HG02884 (cell line): ENCODE results near the gene PRIM2.
"Not testable (repeated sequence)": the region's sequence is repeated elsewhere in the genome, so short reads cannot be mapped to it uniquely, and the experiment has no call there.

Source experiments
- ATAC-seq: cut with Tn5 transposase; IDR thresholded peaks from one replicate; pipeline ENCODE4 v1.9.1; 2021; ENCODE audit warnings: mild to moderate bottlenecking, moderate library complexity; ENCODE audit not compliant: unreplicated experiment

The PRIM2 gene

GRCh38 chr6:57443181-57443580 is 125.8 kb downstream of the PRIM2 start:
- ATAC-seq: not testable (repeated sequence)

DNA sequence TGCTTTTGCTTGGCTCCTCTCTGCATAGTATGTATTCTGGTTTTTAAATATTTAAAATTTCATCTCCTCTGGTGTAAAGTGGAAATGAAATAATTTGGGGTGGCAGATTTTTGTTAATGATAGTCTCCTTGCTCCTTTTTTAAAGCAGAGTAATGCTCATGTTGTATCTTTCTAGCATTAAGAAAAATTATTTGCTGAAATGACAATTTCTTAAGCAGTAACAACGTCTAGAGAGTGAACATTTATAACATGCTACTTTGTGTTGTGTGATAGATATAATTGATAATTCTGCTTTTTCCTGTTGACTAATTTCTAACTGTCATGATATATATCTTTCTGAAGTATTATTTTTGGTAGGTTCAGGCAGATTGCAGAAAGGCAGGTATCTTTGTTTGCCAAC is 127.4 kb downstream of the PRIM2 start:
- not testable (repeated sequence) for ATAC-seq

GRCh38 chr6:57445379-57445778 is 127.9 kb downstream of the PRIM2 start:
- ATAC-seq: peak; percentile 43

DNA sequence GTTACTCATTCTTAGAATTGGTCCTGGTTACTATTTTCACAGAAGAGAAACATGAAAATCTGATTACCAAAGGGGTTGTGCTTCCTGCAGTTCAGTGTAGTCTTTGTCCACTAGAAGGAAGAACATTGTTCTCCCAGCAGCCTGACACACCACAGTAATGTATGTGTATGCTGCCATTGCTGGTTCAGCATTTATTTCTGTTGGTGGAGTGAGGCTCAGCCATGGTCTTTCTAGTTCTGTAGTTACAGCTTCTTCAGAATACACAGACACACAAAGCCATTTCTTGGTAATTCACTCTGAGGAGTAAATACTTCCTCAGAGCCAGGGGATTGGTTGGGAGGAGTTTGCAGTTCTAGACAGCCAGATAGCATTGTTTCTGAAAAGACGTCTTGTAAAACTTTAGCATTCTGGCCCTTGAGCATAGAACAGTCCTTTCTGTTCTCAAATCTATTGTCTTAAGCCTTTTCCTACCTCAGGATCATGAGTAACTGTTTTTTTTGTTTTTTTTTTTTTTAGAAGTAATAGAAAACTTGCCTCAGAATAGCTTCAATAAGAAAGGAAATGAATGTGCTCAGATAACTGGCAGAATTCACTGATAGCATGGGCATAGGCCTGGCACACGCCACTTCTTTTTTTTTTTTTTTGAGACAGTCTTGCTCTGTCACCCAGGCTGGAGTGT is 128.5 kb downstream of the PRIM2 start:
- peak; percentile 76 for ATAC-seq

GRCh38 chr6:57449496-57450066 is 132.2 kb downstream of the PRIM2 start:
- not testable (repeated sequence) for ATAC-seq

DNA sequence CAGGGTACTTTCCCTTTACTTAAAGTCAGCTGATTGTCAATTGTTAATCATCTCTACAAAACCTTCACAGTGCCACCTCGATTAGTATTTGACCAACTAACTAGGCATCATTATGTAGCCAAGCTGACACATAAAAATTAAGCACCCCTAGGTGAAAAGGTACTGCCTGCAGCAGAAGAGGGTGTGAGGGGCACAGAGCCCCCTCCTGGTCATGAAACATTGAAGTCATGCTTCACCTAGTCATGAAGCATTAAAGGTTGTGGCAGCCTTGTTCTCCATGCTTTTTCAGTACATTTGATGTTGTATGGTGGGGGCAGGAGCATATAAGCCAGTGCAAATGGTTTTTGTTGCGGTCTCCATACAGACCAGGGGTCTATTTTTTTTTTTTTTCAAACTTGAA is 142.4 kb downstream of the PRIM2 start:
- ATAC-seq: not testable (repeated sequence)

DNA sequence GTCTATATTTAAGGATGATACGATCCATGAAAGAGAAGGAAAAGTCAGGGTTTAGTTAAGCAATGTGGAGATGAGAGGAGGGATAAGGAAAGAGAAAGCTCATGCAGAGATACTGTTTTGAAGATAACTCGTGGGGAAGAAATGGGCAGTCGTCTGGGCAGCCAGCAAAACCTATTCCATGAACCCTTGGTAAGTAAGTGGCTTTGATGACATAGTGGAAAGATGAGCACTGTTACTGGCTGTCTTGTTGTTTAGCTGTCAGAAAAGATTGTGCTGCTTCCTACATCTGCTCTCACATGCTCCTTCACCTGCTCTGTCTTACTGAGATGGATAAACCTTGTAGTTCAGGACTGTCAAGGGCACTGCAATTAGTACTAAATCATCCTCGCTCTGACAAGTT is 143.6 kb downstream of the PRIM2 start:
- not testable (repeated sequence) for ATAC-seq

DNA sequence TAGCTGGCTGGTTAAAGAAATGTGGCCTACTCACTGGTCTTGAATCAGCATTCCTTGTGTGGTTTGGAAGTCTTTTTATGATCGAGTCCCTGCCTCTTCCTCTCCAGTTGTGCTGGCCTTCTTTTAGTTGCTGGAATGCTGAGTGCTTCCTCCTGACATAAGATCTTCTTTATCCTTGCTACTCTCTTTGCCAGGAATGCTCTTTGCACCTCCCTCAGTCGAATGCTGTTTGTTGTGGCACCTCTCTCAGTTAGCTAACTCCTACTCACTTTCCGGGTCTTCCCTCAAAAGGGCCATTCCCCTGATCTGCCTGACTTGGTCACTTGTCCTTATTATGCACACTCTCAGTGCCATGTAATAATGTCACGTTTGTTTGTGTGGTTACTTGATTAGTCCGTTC is 146.4 kb downstream of the PRIM2 start:
- ATAC-seq: not testable (repeated sequence)

DNA sequence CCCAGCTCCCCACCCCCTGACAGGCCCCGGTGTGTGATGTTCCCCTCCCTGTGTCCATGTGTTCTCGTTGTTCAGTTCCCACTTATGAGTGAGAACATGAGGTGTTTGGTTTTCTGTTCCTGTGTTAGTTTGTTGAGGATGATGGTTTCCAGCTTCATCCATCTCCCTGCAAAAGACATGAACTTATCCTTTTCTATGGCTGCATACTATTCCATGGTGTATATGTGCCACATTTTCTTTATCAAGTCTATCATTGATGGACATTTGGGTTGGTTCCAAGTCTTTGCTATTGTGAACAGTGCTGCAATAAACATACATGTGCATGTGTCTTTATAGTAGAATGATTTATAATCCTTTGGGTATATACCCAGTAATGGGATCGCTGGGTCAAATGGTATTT is 148.5 kb downstream of the PRIM2 start:
- not testable (repeated sequence) for ATAC-seq

DNA sequence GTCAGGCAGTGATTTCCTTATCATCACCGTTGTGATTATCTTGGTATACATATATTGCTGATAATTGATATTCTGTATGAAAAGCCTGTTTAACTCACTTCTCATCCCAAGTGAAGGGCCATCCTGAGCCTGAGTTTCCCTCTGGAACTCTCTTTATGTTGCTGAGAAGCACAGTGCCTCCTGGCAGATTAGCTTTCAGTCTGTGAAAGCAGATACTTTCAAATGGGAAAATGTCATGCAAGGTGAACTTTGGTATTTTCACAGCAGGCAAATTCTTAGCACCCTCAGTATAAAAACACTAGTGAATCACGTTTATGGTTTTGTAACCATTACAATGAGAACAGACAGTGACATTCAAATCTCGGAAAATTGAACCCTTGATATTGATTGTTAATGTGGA is 151.6 kb downstream of the PRIM2 start:
- ATAC-seq: no peak

- not testable (repeated sequence) for ATAC-seq
Measured at GRCh38 chr6:57470148-57470547, 152.7 kb downstream of the PRIM2 start.

GRCh38 chr6:57471314-57471864 is 154.0 kb downstream of the PRIM2 start:
- not testable (repeated sequence) for ATAC-seq

GRCh38 chr6:57472861-57473362 is 155.5 kb downstream of the PRIM2 start:
- ATAC-seq: not testable (repeated sequence)

- not testable (repeated sequence) for ATAC-seq
Measured at GRCh38 chr6:57474862-57475475, 157.5 kb downstream of the PRIM2 start.

GRCh38 chr6:57475656-57476055 is 158.2 kb downstream of the PRIM2 start:
- ATAC-seq: not testable (repeated sequence)

GRCh38 chr6:57480194-57480593 is 162.8 kb downstream of the PRIM2 start:
- ATAC-seq: not testable (repeated sequence)

DNA sequence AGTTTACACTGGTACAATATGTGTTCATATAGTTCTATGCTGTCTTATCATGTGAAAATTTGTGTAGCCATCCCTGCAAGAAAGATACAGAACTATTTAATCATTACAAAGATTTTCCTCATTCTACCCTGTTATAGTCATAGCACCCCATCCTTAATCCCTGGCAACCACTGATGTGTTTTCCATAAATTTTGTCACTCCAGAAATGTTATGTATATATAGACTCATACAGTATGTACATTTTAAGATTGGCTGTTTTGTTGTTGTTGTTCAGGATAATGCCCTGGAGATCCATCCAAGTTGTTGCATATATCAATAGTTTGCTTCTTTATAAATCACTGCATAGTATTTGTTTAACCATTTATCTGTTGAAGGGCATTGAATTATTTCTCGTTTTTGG is 163.7 kb downstream of the PRIM2 start:
- not testable (repeated sequence) for ATAC-seq

DNA sequence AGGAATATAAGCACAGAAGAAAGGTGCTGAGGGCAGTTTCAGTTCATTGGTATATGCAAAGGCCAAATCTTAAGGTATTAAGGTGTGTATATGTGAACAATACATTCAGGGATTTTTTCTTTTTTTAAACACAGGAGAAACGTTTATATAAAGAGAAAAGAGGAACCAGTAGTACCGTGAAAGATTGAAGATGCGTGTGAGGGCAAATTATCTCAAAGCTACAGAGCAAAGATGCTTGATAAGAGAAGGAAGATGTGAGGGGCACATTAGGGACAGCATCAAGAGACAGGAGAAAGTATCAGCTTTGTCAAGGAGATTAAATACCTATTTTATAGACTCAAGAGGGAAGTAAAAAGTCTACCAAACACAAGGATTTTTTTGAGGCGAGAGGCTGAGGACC is 165.0 kb downstream of the PRIM2 start:
- not testable (repeated sequence) for ATAC-seq

DNA sequence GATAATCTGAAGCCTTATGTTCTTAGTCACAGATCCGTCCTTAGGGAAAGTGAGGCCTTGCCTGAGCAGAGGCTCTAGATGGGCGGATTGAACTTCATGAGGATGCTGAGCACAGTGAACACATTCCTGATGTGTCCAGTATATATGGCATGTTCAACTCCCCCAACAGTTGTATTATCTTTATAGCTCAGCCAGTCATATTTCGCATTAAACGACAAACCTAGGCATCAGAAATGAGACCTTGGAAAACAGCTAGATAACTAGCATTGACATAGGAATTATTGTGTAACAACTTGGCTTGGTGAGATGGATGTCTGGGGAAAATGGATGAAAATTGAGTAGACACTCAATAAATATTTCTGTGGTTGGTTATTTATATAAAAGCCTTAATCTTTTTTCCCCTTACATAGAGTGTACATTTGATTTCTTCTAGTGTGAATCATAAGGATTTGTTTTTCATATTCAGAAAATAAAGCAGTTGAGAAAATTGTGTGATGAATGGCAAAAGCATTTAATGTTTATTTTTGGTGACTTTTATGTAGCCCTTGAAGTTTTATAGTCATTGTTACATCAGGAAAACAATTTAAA is 169.2 kb downstream of the PRIM2 start:
- ATAC-seq: not testable (repeated sequence)

DNA sequence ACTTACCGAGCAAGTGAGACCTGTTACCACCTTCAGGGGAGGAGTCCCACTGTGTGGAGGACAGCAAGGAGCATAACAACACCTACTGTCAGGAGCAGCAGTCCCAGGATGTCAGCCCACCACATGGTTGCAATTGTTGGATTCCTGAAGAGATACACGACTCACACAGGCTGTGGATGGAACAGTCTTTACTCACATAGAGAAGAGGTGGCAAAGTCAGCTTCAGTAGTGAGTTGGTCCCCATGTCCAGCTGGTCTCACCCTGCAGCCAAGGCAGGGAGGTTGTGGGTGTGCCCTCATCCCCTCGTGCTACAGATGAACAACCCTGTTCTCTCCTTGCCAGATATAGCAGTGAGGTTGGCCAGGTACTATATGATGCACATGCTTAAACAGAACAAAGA is 171.1 kb downstream of the PRIM2 start:
- ATAC-seq: not testable (repeated sequence)

DNA sequence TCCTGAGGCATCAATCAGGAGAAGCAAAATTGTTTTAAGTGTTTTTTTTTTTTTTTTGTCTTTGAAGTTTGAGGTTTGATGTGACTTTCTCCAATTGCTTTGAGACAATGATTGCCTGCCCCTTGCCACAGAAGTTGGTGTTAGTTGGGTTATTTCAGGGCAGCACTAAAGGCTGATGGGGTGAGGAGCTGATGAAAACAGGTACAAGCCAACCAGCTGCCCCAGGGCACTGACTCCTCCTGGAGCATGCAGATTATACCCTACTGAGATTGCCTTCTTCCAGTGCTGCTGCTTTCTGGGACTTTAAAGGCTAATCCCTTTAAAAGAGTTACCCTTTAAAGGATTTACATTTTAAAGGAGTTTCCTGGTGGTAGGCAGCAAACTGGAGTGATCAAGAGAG is 172.5 kb downstream of the PRIM2 start:
- not testable (repeated sequence) for ATAC-seq
